Ectodermal cell (in vitro differentiated cells): ENCODE data around the gene TRPC4AP.
"Not testable (repeated sequence)": the region's sequence is repeated elsewhere in the genome, so short reads cannot be mapped to it uniquely, and the experiment has no call there.

Experiments used
- H3K27ac ChIP-seq: 2 replicates; pipeline ENCODE4 v1.7.0; 2013; ENCODE audit warnings: mild to moderate bottlenecking, low read depth, low read length; ENCODE audit not compliant: insufficient read depth, poor library complexity, severe bottlenecking
- H3K27me3 ChIP-seq: 2 replicates; pipeline ENCODE4 v1.7.0; 2013; ENCODE audit warnings: mild to moderate bottlenecking, low read length; ENCODE audit not compliant: insufficient read depth, control insufficient read depth, poor library complexity, severe bottlenecking
- H3K36me3 ChIP-seq: one replicate; pipeline ENCODE4 v1.7.0; 2013; ENCODE audit warnings: low read length; ENCODE audit not compliant: control insufficient read depth, insufficient read depth
- H3K4me1 ChIP-seq: one replicate; pipeline ENCODE4 v1.7.0; 2013; ENCODE audit warnings: low read length; ENCODE audit not compliant: control insufficient read depth, insufficient read depth
- H3K4me3 ChIP-seq: 2 replicates; pipeline ENCODE4 v1.7.0; 2013; ENCODE audit warnings: low read depth, low read length, control low read depth; ENCODE audit not compliant: insufficient read depth
- H3K9me3 ChIP-seq: 2 replicates; pipeline ENCODE4 v1.7.0; 2013; ENCODE audit warnings: mild to moderate bottlenecking, low read length, moderate library complexity; ENCODE audit not compliant: control insufficient read depth
- WGBS, 2 experiments: methylation state at CpG; one replicate each; pipeline ENCODE4 v1.1.7; 2013; ENCODE audit warnings: missing lambda C conversion rate in 2 of 2; 5-methylcytosine and 5-hydroxymethylcytosine counted together

TRPC4AP gene

GRCh38 chr20:35121186-35121585 is 28.6 kb upstream of the TRPC4AP start:
- 94 to 95% methylated on average over 7 of the region's 7 CpGs for WGBS, 2 experiments
- Histone ChIP-seq H3K4me3 (no peak overlapping the region), H3K4me1 (no peaks in the 10 kb centered on the region), H3K9me3 (no peaks in the 10 kb centered on the region), H3K36me3 (no peaks in the 10 kb centered on the region), H3K27me3 (no peaks in the 10 kb centered on the region), H3K27ac (no peak overlapping the region)

DNA sequence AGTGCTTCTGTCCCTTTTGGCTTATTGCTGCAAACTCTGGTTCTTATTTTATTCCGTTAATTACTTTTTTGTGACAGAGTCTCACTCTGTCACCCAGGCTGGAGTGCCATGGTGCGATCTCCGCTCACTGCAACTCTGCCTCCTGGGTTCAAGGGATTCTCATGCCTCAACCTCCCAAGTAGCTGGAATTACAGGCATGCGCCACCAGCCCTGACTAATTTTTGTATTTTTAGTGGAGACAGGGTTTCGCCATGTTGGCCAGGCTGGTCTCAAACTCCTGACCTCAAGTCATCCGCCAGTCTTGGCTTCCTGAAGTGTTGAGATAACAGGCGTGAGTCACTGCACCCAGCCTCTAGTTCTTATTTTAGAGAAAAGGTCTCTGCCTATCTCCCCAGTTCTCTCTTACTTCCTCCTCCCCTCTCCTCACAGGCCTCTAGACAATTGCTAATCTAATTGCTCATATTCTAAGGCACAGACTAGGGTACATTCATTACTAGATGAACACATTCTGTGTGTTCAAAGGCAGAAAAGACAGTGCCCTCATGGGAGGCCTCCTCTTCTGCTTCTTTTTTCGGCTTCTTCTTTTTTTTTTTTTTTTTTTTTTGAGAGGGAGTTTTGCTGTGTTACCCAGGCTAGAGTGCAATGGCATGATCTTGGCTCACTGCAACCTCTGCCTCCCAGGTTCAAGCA is 27.6 kb upstream of the TRPC4AP start:
- WGBS, 2 experiments: 90 to 97% methylated on average over 8 of the region's 8 CpGs
- no peaks in the 10 kb centered on the region for H3K36me3 ChIP-seq
- H3K4me1 ChIP-seq: no peaks in the 10 kb centered on the region
- H3K9me3 ChIP-seq: no peaks in the 10 kb centered on the region
- no peaks in the 10 kb centered on the region for H3K27me3 ChIP-seq
- no peak overlapping the region for H3K4me3 ChIP-seq
- H3K27ac ChIP-seq: no peak overlapping the region

DNA sequence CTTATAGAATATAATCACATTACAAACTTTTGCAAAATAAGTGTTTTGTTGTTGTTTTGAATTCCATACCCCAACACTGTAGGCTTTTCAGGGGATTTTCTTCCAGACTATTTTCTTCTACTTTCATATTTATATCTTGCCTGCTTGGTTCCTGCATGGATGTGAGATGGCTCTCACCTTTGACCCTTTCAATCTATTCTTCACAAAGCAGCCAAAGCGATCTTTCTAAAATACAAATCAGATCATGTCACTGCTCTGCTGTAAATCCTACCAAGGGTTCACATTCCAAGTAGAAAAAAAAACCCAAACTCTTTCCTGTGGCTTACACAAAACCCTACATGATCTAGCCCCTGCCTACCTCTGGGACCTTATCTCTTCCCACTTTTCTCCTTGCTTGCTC is 25.0 kb upstream of the TRPC4AP start:
- H3K4me3 ChIP-seq: no peak overlapping the region
- no peaks in the 10 kb centered on the region for H3K9me3 ChIP-seq
- H3K27me3 ChIP-seq: no peaks in the 10 kb centered on the region
- no peak overlapping the region for H3K27ac ChIP-seq
- H3K36me3 ChIP-seq: no peaks in the 10 kb centered on the region
- WGBS, 2 experiments: 96 to 98% methylated on average over 1 of the region's 1 CpG
- no peaks in the 10 kb centered on the region for H3K4me1 ChIP-seq

DNA sequence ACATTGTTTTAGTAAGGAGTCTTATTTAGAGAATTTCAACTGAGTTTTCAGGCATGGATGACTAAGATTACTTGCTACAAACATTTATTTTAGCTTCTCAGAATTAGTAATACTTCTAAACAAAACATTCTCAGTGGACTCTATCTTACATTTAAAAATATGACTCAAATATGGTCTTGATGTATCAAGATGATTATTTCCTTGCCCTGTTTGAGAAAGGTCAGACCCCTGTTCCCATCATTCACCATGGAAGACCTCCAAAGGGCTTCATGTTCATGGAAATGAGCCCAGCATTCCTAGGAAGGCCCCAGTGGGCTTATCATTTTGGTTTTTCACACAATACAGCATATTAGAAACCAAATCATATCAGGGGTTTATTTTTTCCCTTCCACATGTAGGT is 24.6 kb upstream of the TRPC4AP start:
- Histone ChIP-seq H3K27me3 (no peaks in the 10 kb centered on the region), H3K27ac (no peak overlapping the region), H3K36me3 (no peaks in the 10 kb centered on the region), H3K4me3 (no peak overlapping the region), H3K4me1 (no peaks in the 10 kb centered on the region), H3K9me3 (no peaks in the 10 kb centered on the region)

- no peaks in the 10 kb centered on the region for H3K9me3 ChIP-seq
- H3K4me3 ChIP-seq: no peak overlapping the region
- H3K36me3 ChIP-seq: no peaks in the 10 kb centered on the region
- no peaks in the 10 kb centered on the region for H3K27me3 ChIP-seq
- WGBS, 2 experiments: 92 to 94% methylated on average over 4 of the region's 4 CpGs
- no peaks in the 10 kb centered on the region for H3K4me1 ChIP-seq
- H3K27ac ChIP-seq: no peak overlapping the region
These were observed 23.7 kb upstream of the TRPC4AP start for GRCh38 chr20:35116258-35116657.

GRCh38 chr20:35115606-35116005 is 23.0 kb upstream of the TRPC4AP start:
- no peaks in the 10 kb centered on the region for H3K27me3 ChIP-seq
- H3K4me3 ChIP-seq: no peak overlapping the region
- no peaks in the 10 kb centered on the region for H3K4me1 ChIP-seq
- H3K36me3 ChIP-seq: no peaks in the 10 kb centered on the region
- no peak overlapping the region for H3K27ac ChIP-seq
- 89 to 90% methylated on average over 10 to 11 of the region's 11 CpGs for whole genome bisulfite sequencing, 2 experiments
- H3K9me3 ChIP-seq: no peaks in the 10 kb centered on the region

GRCh38 chr20:35112276-35112675 is 19.7 kb upstream of the TRPC4AP start:
- not testable (repeated sequence) for H3K4me3 ChIP-seq, H3K27me3 ChIP-seq
- WGBS, 2 experiments: 71 to 78% methylated on average over 4 to 5 of the region's 5 CpGs

DNA sequence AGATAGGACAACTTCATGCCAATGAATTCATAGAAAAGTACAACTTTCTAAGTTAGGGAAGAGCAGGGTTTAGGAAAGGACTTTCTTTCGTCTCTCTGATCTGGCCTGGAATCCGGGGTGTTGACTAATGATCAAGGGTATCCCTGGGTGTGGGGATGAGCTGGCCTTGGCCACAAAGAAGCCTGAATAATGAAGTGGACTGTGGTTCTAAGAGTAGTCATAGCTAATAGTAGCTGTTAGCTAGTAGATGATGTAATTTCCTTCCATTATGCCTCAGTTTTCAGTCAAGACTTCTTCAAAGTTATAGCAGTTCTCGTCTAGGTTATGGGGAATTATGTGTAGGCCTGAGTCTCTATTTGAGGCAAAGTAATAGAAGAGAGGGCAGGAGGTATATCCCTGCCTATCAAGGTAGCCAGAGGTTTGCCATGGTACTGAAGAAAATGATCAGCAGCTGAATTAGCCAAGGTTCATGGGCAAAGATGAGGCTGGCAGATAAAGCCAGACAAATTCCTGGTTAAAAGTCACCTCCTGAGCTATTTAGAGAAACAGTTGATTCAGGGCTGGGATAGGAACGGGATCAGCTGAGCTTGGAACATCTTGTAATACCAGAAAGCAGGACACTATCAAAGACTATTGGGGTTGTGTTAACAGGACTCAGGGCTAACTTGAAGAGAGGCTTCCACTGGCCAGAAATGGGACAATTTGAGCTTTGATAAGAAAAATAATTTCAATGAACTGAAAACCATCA is 18.7 kb upstream of the TRPC4AP start:
- no peaks in the 10 kb centered on the region for H3K36me3 ChIP-seq
- H3K27ac ChIP-seq: no peak overlapping the region
- no peaks in the 10 kb centered on the region for H3K4me1 ChIP-seq
- H3K27me3 ChIP-seq: no peaks in the 10 kb centered on the region
- WGBS, 2 experiments: 89 to 92% methylated on average over 4 of the region's 4 CpGs
- no peaks in the 10 kb centered on the region for H3K9me3 ChIP-seq
- no peak overlapping the region for H3K4me3 ChIP-seq

More at GRCh38 chr20:35112276-35112675, 19.7 kb upstream of the TRPC4AP start:
- H3K36me3 ChIP-seq, H3K4me1 ChIP-seq, H3K9me3 ChIP-seq, H3K27ac ChIP-seq: not testable (repeated sequence)

- Histone ChIP-seq H3K36me3 (no peaks in the 10 kb centered on the region), H3K4me3 (no peak overlapping the region), H3K27ac (no peak overlapping the region), H3K9me3 (no peaks in the 10 kb centered on the region), H3K4me1 (no peaks in the 10 kb centered on the region), H3K27me3 (no peaks in the 10 kb centered on the region)
- 87 to 94% methylated on average over 3 to 4 of the region's 4 CpGs for WGBS, 2 experiments
These were observed 16.3 kb upstream of the TRPC4AP start for GRCh38 chr20:35108921-35109320.

GRCh38 chr20:35106827-35107380 is 14.3 kb upstream of the TRPC4AP start:
- no peaks in the 10 kb centered on the region for H3K27me3 ChIP-seq
- no peak overlapping the region for H3K27ac ChIP-seq
- no peak overlapping the region for H3K4me3 ChIP-seq
- no CpG with 5 or more reads among the region's 1 CpG for WGBS, 2 experiments
- H3K4me1 ChIP-seq: no peaks in the 10 kb centered on the region
- H3K36me3 ChIP-seq: no peaks in the 10 kb centered on the region
- H3K9me3 ChIP-seq: no peaks in the 10 kb centered on the region
